ENCODE measurements around the gene RASAL1. TPM values are rescaled to one million over a fixed set of nuclear protein-coding genes. Genes with fewer than 3 reads are reported as not detected.

RASAL1 gene
- total RNA-seq, result not detected in 2 replicates

GRCh38 chr12:113135178-113136127 is at the start of gene RASAL1:
RASAL1 (minus strand) TSS chr12:113135761; CDS start chr12:113135462, 299 bp downstream.

GRCh38 chr12:113149361-113150150 is 14.0 kb upstream of the RASAL1 start, which contains the start of gene CFAP73:
CFAP73 (plus strand) TSS chr12:113149724; CDS start chr12:113149858, 134 bp downstream.

GRCh38 chr12:113056631-113057488 is 78.7 kb downstream of the RASAL1 start, which contains the start of gene DTX1:
DTX1 (plus strand) TSS chr12:113056730; CDS start chr12:113058193, 1,463 bp downstream.

Other genes with a start within 250 kb of the RASAL1 start
- gene OAS1, start 228.8 kb downstream of the RASAL1 start, total RNA-seq, result 1.1 and 2.7 TPM in 2 replicates
- 3.2 and 5.6 TPM in 2 replicates for gene OAS3, start 197.3 kb downstream of the RASAL1 start, total RNA-seq
- 0.47 and 1.6 TPM in 2 replicates for gene OAS2, start 157.2 kb downstream of the RASAL1 start, total RNA-seq
- gene DTX1, start 79.0 kb downstream of the RASAL1 start, total RNA-seq, result 0.09 and 0.93 TPM in 2 replicates
- not detected in 2 replicates for gene CFAP73, start 14.0 kb upstream of the RASAL1 start, total RNA-seq
- 33.3 and 43.6 TPM in 2 replicates for gene DDX54, start 49.7 kb upstream of the RASAL1 start, total RNA-seq
- gene RITA1, start 50.0 kb upstream of the RASAL1 start, total RNA-seq, result 21.2 and 23.2 TPM in 2 replicates
- gene TPCN1, start 85.7 kb upstream of the RASAL1 start, total RNA-seq, result 27.7 and 28.1 TPM in 2 replicates
- gene SLC8B1, start 199.3 kb upstream of the RASAL1 start, total RNA-seq, result 22.0 and 24.2 TPM in 2 replicates
- gene PLBD2, start 222.8 kb upstream of the RASAL1 start, total RNA-seq, result 63.2 and 74.7 TPM in 2 replicates